Bone marrow (tissue), 2 donors: ENCODE results near the gene PRXL2C.
"Not testable (repeated sequence)": the region's sequence is repeated elsewhere in the genome, so short reads cannot be mapped to it uniquely, and the experiment has no call there.

ENCODE experiments used
- DNase-seq, 2 donors: peaks; one replicate each; lab custom pipeline; 2025; lab: John Stamatoyannopoulos, UW

The PRXL2C gene

GRCh38 chr9:96649620-96650324 lies 5.3 kb downstream of the PRXL2C start:
- no peak for DNase-seq

DNA sequence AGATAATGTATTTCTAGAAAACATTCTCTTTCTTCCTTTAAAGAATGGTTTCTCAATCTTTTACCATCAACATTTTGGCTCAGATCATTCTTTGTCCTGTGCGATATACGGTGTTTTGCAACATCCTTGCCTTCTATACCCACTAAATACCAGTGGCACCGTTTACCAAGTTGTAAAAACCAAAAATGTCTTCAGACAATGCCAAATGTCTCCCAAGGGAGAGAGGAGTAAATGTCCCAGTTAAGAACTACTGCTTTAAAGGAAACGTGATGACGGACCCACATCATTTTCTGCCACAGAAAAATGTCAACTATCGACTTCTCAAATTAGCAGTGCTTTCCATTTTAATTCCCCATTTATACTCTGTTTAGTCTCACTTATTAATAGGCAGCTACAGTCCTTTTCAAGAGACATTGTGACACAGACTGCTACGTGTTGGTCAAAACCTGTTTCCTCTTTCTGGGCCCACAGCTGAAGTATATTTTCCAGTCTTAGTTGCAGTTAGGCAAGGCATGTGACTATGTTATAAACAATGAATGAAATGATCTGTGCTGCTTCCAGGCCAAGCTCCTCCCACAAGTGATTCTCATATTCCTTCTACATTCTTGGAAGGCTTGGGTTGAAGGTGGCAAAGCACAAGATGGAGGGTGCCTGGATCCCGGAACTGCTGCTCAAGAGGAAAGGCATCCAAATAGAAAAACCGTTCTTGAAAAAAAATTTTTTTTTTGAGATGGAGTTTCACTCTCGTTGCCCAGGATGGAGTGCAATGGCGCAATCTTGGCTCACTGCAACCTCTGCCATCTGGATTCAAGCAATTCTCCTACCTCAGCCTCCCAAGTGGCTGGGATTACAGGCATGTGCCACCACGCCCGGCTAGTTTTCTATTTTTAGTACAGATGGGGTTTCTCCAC lies 8.8 kb downstream of the PRXL2C start:
- peak in 1 of 2 donors; percentile 2 for DNase-seq

GRCh38 chr9:96644137-96644536 lies 11.0 kb downstream of the PRXL2C start:
- DNase-seq: no peak

DNA sequence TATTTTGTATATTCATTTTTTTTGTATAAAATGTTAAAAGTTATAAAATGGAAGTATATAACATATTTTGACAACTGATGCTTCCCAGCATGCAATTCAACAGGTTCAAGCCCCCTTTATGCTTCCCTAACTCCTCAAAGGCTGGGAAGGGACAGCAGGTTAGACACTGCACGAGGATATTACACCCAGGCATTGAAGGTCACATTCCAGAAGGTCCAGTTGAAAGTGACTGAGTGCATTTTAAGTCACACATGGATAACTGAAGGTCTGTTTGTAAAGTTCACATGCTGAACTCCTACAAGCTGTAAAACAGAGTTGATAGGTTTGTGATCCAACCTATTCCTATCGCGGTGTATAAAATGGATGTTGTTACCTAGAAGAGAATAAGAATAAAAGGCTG lies 13.6 kb downstream of the PRXL2C start:
- no peak for DNase-seq

GRCh38 chr9:96638606-96639364 lies 16.3 kb downstream of the PRXL2C start:
- no peak for DNase-seq

- DNase-seq: no peak
Observed at GRCh38 chr9:96636368-96636767, 18.7 kb downstream of the PRXL2C start.

DNA sequence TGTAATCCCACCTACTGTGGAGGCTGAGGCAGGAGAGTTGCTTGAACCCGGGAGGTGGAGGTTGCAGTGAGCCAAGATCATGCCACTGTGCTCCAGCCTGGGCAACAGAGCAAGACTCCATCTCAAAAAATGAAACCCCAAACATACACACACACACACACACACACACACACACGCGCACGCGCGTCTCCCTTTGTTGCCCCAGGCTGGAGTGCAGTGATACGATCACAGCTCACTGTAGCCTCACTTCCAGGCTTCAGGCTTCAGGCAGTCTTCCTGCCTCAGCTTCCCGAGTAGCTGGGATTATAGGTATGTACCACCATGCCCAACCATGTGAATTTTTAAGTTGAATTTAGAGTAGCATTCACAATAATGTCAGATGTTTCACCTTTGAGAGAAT lies 21.5 kb downstream of the PRXL2C start:
- not testable (repeated sequence) for DNase-seq

DNA sequence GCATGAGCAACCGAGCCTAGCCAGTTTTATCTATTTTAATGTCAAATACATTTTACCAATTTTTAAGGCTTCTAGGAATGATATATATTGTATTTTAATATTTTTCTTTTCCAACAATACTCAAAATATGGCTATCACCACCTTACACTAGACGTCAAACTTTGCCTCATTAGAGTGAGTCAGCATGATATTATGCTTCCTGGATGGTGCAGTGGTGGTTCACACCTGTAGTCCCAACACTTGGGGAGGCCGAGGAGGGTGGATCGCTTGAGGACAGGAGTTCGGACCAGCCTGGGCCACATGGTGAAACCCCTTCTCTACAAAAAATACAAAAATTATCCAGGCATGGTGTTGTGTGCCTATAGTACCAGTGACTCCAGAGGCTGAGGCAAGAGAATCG lies 28.2 kb downstream of the PRXL2C start:
- no peak for DNase-seq

DNA sequence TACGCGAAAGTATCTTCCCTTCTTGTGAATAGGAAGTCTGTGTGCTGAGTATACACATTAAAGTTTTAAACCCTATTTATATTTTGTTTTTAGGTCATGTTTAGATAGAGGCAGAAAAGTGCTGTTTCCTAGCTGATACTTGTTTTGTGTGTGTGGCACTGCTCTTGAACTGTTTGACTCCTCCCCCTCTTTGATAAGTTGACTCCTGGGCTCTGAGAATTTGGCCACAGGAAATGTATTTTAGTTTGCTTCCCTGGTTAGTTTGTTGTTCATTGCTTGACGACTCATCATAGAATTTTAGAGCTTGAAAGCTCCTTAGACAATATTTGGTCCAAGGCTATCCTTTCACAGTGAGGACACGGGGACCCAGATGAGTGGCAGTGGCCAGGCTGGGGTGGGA lies 33.5 kb downstream of the PRXL2C start:
- DNase-seq: no peak

GRCh38 chr9:96620832-96621269 lies 34.3 kb downstream of the PRXL2C start:
- DNase-seq: no peak

DNA sequence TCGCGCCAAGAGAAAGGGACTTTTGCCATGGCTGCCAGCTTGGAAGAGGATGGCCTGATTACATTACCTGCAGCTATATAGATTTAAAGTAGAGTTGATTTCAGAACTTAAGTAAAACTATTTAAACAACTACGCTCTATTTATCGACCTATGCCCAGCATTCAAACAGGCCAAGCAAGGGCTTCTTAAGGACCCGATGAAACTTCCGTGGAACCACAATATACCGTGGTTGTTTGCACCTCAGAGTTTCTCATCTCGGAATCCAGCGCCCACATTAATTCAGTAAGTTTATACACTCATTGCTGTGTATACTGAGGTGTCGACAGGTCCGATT lies 35.0 kb downstream of the PRXL2C start:
- DNase-seq: no peak

DNA sequence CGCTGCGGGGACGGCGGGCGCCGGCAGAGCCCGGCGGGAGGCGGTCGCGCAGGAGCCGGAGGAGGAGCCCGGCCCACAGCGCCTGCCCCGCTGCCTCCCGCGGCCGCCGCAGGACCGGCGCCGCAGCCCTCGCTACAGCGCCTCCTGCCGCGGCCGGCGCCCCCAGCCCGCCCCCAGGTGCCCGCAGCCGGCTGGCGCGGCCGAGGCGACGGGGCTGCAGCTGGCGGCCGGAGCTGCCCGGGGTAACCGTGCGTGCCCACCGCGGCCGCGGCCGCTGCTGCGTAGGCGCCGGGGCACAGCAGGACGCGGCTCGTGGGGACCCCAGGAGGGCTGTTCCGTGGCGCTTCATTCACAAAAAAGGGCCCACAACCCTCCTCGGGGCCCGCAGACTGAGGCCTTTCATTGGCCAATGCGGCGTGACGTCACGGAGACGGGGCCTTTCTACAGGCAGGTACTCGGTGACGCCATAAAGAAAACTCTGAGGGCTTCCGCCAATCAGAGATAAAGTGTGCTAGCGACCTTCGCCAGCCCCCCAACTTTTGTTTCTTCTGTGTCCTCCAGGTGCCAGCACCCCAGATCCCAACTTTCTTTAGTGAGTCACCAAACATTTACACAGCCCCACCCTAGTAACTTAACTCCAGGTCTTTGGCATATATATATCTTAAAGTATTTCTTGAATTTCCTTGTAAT lies 35.5 kb downstream of the PRXL2C start, which contains the start of gene CDC14B:
Gene CDC14B (minus strand): TSS at position 353 of the 690 bp plus-strand sequence. CDS start 465 bp downstream, outside the sequence.
- peak in 1 of 2 donors; percentile 23 for DNase-seq

DNA sequence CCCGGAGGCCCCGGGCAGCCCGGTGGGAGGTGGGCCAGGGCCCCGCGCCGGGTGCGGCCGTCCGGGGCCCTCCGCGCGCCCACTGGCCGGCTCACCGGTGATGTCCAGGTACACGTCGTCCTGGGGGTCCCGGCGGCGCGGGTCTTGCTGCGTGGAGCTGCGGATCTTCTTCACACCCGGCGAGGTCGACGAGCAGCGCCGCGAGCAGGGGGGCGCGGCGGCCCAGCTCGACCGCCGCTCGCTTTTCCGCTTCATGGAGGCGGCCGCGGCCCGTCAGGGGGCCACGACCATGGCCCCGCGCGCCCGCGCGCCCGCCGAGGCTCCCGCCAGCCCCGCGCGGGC lies 36.0 kb downstream of the PRXL2C start:
- DNase-seq: no peak

DNA sequence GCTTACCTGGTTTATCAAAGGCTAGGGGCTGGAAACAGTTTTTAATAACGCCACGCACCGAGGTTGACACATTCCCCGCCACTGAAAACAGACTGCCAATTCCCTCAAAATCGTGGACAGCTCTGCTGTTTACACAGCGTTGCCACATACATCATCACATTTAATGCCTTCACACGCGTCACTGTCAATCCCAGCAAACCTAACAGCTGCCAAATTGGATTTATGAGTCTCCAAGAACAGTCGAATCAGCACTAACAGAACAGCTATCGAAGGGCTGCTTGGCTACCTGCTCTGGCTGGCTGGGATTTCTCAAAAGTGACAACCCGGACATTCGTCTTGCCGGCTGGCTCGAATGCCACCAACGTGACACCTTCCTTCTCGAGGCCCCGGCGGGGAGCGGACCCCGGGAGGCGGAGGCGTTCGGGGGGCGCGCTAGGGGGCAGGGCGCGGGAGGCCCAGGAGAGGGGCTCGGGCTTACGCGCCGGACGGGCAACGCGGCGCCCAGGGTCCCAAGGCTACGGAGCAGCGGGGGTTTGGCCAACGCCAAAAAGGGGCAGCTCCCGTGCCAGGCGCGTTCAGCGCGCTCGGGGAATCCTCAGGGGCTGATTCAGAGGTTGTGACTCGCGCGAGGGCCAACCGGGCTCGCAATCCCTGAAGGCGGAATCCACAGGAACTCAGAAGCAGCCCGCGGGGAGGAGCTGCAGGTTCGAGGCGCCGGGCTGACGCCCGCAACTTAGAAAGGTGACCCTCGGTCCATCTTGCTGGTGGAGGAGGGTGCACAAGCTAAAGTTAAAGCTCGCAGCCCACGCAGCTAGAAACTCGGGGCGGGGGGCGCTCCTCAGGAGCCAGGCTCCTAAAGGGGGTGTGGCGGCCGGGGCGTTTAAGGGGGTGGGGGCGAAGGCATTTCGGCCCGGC lies 36.7 kb downstream of the PRXL2C start:
- peak in 1 of 2 donors; percentile 12 for DNase-seq

- no peak for DNase-seq
Observed at GRCh38 chr9:96617439-96618185, 37.5 kb downstream of the PRXL2C start.

- no peak for DNase-seq
Observed at GRCh38 chr9:96616817-96617438, 38.2 kb downstream of the PRXL2C start.

DNA sequence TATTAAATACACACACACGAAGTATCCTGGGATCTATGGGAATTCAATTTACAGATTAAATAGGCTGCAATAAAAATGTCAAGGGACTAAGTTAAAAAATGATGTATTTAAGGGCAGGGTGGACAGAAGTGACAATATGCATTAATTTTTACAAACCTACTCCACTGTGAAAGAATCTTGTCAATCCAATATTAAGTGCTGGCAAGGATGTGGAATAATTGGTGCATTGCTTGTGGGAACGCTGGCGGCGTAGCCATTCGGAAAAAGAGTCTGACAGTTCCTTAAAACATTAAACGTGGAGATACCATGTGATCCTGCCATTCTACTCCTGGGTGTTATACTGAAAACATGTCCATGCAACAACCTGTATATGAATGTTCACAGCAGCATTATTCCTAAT lies 39.7 kb downstream of the PRXL2C start:
- DNase-seq: no peak

- DNase-seq: not testable (repeated sequence)
Observed at GRCh38 chr9:96614664-96615063, 40.5 kb downstream of the PRXL2C start.

- DNase-seq: no peak
Observed at GRCh38 chr9:96612966-96613589, 42.0 kb downstream of the PRXL2C start.
